Gastroesophageal sphincter (tissue), 4 donors: Measurements from ENCODE around the gene CACNB4. TPM values are rescaled to one million over a fixed set of nuclear protein-coding genes. Genes with fewer than 3 reads are reported as not detected.

Experiments used
- ATAC-seq: fragments of 150-250 bp; one replicate; pipeline ENCODE4 v1.9.1; 2016; ENCODE audit warnings: mild to moderate bottlenecking, moderate library complexity
- H3K27ac ChIP-seq, 4 donors: fragments of 200-600 bp; sonication (generic) in 3 of 4; 1 replicate in 3 of 4; 2 replicates in 1 of 4; pipeline ENCODE4 v1.5.1; 2016 to 2019
- H3K27me3 ChIP-seq: fragments of 200-600 bp; sonication (generic); one replicate; pipeline ENCODE4 v1.5.1; 2019
- H3K36me3 ChIP-seq, 2 donors: fragments of 200-600 bp; sonication (generic); one replicate each; pipeline ENCODE4 v1.5.1; 2019; ENCODE audit warnings: control low read depth in 1 of 2
- H3K4me1 ChIP-seq, 3 donors: fragments of 200-600 bp; sonication (generic); 1 replicate in 2 of 3; 2 replicates in 1 of 3; pipeline ENCODE4 v1.5.1; 2016 to 2019; ENCODE audit warnings: control low read depth in 2 of 3
- H3K4me3 ChIP-seq, 2 donors: fragments of 200-600 bp; sonication (generic); one replicate each; pipeline ENCODE4 v1.5.1; 2019; ENCODE audit warnings: mild to moderate bottlenecking in 1 of 2, moderate library complexity in 1 of 2
- H3K9me3 ChIP-seq, 3 donors: fragments of 200-600 bp; sonication (generic); one replicate each; pipeline ENCODE4 v1.5.1; 2017 to 2019; ENCODE audit warnings: control low read depth in 2 of 3
- EP300 ChIP-seq: sonication (generic); formaldehyde crosslinking; IDR thresholded peaks from one replicate; pipeline ENCODE4 v1.6.1; 2017; ENCODE audit warnings: antibody characterized with exemption, mild to moderate bottlenecking
- POLR2A ChIP-seq, 2 donors: fragments of 450-650 bp; IDR thresholded peaks; one replicate each; pipeline ENCODE4 v1.6.1; 2017; ENCODE audit warnings: antibody characterized with exemption in 2 of 2, mild to moderate bottlenecking in 2 of 2, moderate library complexity in 1 of 2
- POLR2AphosphoS5 ChIP-seq: sonication (generic); formaldehyde crosslinking; IDR thresholded peaks from one replicate; pipeline ENCODE4 v1.6.1; 2017; ENCODE audit warnings: antibody characterized with exemption
- WGBS, 2 donors: methylation state at CpG; one replicate each; pipeline ENCODE4 v1.1.5; 2018; ENCODE audit warnings: low coverage in 1 of 2; 5-methylcytosine and 5-hydroxymethylcytosine counted together
- small RNA-seq, 4 donors: library from RNA; depleted of rRNA; stranded (forward); fragments of <200 nt; gene quantifications; one replicate each; pipeline ENCODE3, GENCODE V24; 2016
- total RNA-seq, 4 donors: library from RNA; depleted of rRNA; stranded (reverse); fragments of >200 nt; gene quantifications; one replicate each; pipeline ENCODE4 v1.1.0, GENCODE V29; 2016
- TF ChIP-seq, protein P1 (sequence below), 4 experiments: fragments of 200-600 bp in 2 of 4; fragments of 450-650 bp in 2 of 4; sonication (generic) in 1 of 4; IDR thresholded peaks; one replicate each; pipeline ENCODE4 v1.5.1; 2017 to 2019; ENCODE audit warnings: antibody characterized with exemption in 4 of 4, mild to moderate bottlenecking in 2 of 4, moderate library complexity in 2 of 4

CACNB4 gene
- total RNA-seq, 4 donors from 2014 or later = 1.4 to 5.4 (median 1.9) TPM

DNA sequence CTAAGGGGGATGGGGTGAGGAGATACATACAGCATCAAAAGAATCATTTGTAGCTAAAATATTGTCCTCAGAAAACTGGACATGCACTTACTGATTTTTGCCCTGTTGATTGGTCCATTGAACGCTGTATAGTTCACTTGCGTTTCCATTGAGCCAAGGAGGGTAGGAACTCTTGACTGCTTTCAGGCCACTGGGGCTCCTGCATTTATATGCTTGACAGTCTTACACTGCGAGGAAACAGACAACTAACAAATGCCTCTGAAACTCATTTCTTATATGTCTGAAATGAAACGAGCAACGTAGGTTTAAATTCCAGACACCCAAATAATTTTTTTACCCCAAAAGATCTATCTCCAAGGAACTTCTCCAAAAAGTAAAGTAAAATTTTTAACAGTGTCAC lies 312.8 kb downstream of the CACNB4 start:
- H3K27me3 ChIP-seq = no peaks in the 10 kb centered on the region
- H3K27ac ChIP-seq = no peak overlapping the region
- H3K36me3 ChIP-seq = peaks cover 3 to 40% of the 10 kb centered on the region in 2 donors
- WGBS, 2 donors = 94 to 100% methylated on average over 5 of the region's 5 CpGs
- TF ChIP-seq POLR2A (IDR thresholded peaks at IDR 0.05) (no peak), EP300 (no peak), POLR2AphosphoS5 (no peak)
- TF ChIP-seq, protein P1, sequence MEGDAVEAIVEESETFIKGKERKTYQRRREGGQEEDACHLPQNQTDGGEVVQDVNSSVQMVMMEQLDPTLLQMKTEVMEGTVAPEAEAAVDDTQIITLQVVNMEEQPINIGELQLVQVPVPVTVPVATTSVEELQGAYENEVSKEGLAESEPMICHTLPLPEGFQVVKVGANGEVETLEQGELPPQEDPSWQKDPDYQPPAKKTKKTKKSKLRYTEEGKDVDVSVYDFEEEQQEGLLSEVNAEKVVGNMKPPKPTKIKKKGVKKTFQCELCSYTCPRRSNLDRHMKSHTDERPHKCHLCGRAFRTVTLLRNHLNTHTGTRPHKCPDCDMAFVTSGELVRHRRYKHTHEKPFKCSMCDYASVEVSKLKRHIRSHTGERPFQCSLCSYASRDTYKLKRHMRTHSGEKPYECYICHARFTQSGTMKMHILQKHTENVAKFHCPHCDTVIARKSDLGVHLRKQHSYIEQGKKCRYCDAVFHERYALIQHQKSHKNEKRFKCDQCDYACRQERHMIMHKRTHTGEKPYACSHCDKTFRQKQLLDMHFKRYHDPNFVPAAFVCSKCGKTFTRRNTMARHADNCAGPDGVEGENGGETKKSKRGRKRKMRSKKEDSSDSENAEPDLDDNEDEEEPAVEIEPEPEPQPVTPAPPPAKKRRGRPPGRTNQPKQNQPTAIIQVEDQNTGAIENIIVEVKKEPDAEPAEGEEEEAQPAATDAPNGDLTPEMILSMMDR (IDR thresholded peaks at IDR 0.05) = no peak
- no peaks in the 10 kb centered on the region for H3K4me1 ChIP-seq
- H3K9me3 ChIP-seq = no peaks in the 10 kb centered on the region
- H3K4me3 ChIP-seq = no peak overlapping the region
- no peak for ATAC-seq

DNA sequence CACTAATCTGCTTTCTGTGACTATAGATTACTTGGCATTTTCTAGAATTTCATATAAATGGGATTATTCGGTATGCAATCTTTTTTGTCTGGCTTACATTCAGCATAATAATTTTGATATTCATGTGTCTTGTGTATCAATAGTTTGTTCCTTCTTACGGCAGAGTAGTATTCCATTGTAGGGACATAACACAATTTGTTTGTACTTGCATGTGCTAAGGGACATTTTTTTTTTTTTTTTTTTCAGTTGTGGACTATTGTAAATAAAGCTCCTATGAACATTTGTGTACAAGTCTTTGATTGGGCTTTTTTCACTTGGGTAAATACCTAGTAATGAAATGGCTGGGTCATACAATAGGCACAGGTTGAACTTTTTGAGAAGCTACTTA lies 315.7 kb downstream of the CACNB4 start:
- no peaks in the 10 kb centered on the region for H3K4me1 ChIP-seq
- TF ChIP-seq POLR2AphosphoS5 (no peak), POLR2A (IDR thresholded peaks at IDR 0.05) (no peak), EP300 (no peak)
- TF ChIP-seq, protein P1 (IDR thresholded peaks at IDR 0.05) = no peak
- H3K9me3 ChIP-seq = no peaks in the 10 kb centered on the region
- H3K27me3 ChIP-seq = no peaks in the 10 kb centered on the region
- 87 to 92% methylated on average over 2 of the region's 2 CpGs for WGBS, 2 donors
- no peak overlapping the region for H3K27ac ChIP-seq
- no peak overlapping the region for H3K4me3 ChIP-seq
- H3K36me3 ChIP-seq = peaks cover 3 to 48% of the 10 kb centered on the region in 2 donors
- ATAC-seq = no peak

Small RNAs within 50 kb of the gene (small RNA-seq; reads per million reads assigned to genes)
- gene RPL30P2 = 0 reads per million in 4 donors

Other genes starting within 250 kb of the CACNB4 start
- 10 to 100 TPM; 28.8 to 40.7 (median 36.5) TPM for gene STAM2, start 76.7 kb upstream of the CACNB4 start, total RNA-seq
- gene FMNL2, start 236.1 kb upstream of the CACNB4 start, total RNA-seq = 10 to 100 TPM; 25.2 to 35.0 (median 27.4) TPM